HepG2 (cell line): ENCODE data around the gene CDC42SE1. TPM values are rescaled to one million over a fixed set of nuclear protein-coding genes. Genes with fewer than 3 reads are reported as not detected.
A peak's percentile ranks its signal among the peaks of the same experiment; 100 is the strongest.

Experiments used
- CHCHD3 ChIP-seq: sonication (generic); formaldehyde crosslinking; IDR thresholded peaks from 2 replicates; pipeline ENCODE4 v1.8.0; 2022; ENCODE audit warnings: mild to moderate bottlenecking, missing genetic modification reagents, moderate library complexity
- DPF2 ChIP-seq: sonication (generic); formaldehyde crosslinking; IDR thresholded peaks from 2 replicates; pipeline ENCODE4 v1.4.0; 2020; ENCODE audit warnings: mild to moderate bottlenecking, low read depth, missing genetic modification reagents, borderline replicate concordance
- ELF1 ChIP-seq: sonication (generic); formaldehyde crosslinking; IDR thresholded peaks from 2 replicates; pipeline ENCODE4 v1.4.0; 2020; ENCODE audit warnings: missing genetic modification reagents
- FOXP1 ChIP-seq, 2 experiments: fragments of 450-650 bp in 1 of 2; IDR thresholded peaks; 2 replicates each; pipeline ENCODE4 v1.6.1; 2017 to 2018; ENCODE audit warnings: antibody characterized with exemption in 1 of 2
- POLR2A ChIP-seq, 2 experiments: IDR thresholded peaks; 2 replicates each; pipeline ENCODE4 v1.6.1; 2011; ENCODE audit warnings: low read depth in 2 of 2, low read length in 2 of 2, mild to moderate bottlenecking in 1 of 2, moderate library complexity in 1 of 2; ENCODE audit not compliant: insufficient read depth in 1 of 2
- REPIN1 ChIP-seq: sonication (generic); formaldehyde crosslinking; IDR thresholded peaks from 2 replicates; pipeline ENCODE4 v1.8.0; 2022; ENCODE audit warnings: missing genetic modification reagents, low read depth, mild to moderate bottlenecking, borderline replicate concordance
- SRF ChIP-seq: IDR thresholded peaks from 2 replicates; pipeline ENCODE4 v1.6.1; 2011; ENCODE audit warnings: mild to moderate bottlenecking, low read depth, low read length, moderate library complexity
- ZBED4 ChIP-seq: sonication (generic); formaldehyde crosslinking; IDR thresholded peaks from 2 replicates; pipeline ENCODE4 v1.4.0; 2020; ENCODE audit warnings: missing genetic modification reagents, borderline replicate concordance
- ZNF496 ChIP-seq: sonication (generic); formaldehyde crosslinking; IDR thresholded peaks from 2 replicates; pipeline ENCODE4 v1.8.1; 2023; ENCODE audit warnings: mild to moderate bottlenecking, moderate library complexity, missing genetic modification reagents; ENCODE audit not compliant: insufficient replicate concordance
- ZNF558 ChIP-seq: sonication (generic); formaldehyde crosslinking; IDR thresholded peaks from 2 replicates; pipeline ENCODE4 v1.9.0; 2022; ENCODE audit warnings: mild to moderate bottlenecking, missing genetic modification reagents, borderline replicate concordance
- polyA plus RNA-seq, 8 experiments: library from polyadenylated mRNA; depleted of rRNA in 3 of 8; stranded (reverse) in 7 of 8; unstranded in 1 of 8; fragments of >200 nt; fragmentation: Illumina TruSeq in 4 of 8; extraction: Trizol in 4 of 8; gene quantifications; 2 replicates each; pipeline versions ENCODE4 v1.2.1 to v1.2.3, GENCODE V29; 2011 to 2016; ENCODE audit warnings: low read depth in 4 of 8, missing spikeins in 1 of 8, mixed read lengths in 1 of 8; ENCODE audit not compliant: insufficient read depth in 1 of 8
- total RNA-seq, 5 experiments: library from RNA; depleted of rRNA; stranded (reverse); fragments of >200 nt; fragmentation: Illumina TruSeq; extraction: Trizol; gene quantifications; 2 replicates each; pipeline ENCODE4 v1.2.3, GENCODE V29; 2016; ENCODE audit warnings: low read depth in 1 of 5
- TF ChIP-seq, protein P1 (sequence below): sonication (generic); formaldehyde crosslinking; IDR thresholded peaks from 2 replicates; pipeline ENCODE4 v1.5.1; 2020; ENCODE audit warnings: missing genetic modification reagents, mild to moderate bottlenecking, borderline replicate concordance
- TF ChIP-seq, protein P2 (sequence below): sonication (generic); formaldehyde crosslinking; conservative IDR thresholded peaks from 2 replicates; pipeline ENCODE4 v1.4.0; 2020; ENCODE audit warnings: mild to moderate bottlenecking, missing genetic modification reagents, moderate library complexity

Gene CDC42SE1
- total and polyA plus RNA-seq, 2 of the 13 experiments (the other 11 are each of a cell fraction or from before 2014, with no cell fraction given): 17.6 to 17.9 TPM

DNA sequence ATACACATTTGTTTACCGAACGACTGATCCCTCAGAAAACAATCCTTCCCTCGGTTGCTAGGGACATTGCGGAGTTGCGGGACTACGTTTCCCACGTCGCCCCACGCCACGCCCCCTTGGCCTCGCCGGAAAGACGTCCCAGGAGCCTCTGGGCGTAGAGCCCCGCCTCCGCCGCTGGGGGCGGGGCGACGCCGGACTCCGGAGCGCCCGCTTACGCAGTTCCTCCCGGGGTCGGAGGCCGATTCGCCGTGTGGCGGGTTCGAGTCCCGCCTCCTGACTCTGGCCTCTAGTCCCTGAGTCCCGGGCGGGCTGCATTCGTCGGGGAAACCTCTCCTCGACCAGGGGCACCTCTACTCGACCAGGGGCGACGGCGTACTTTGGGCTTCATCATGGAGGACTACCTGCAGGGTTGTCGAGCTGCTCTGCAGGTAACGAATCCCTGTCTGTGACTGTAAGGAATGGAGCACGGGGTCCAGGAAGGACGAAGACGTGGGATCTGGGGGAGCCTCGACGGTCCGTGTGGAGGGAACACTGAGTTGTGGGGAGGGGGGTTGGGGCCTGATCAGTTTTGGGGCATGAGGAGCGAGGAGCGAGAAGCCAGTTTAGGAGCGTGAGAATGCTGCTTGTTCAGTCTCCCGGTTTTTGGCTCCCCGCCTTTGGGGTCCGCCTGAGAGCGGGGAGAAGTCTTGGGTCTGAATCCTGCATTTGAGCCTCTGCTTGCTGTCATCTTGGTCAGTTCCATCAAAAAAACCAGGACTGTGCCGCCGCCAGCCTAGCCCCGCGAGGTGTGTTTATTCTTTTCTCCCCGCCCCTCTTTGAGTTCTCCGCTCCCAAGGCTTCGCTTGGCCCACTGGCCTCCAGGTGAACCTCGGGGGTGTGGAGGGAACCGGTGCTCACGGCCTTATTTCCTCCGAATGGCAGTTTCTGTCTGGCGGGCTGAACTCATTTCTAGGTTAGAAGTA, 50.9 kb downstream of the CDC42SE1 start, which contains the start of gene PRUNE1 (continued):
- TF ChIP-seq ZBED4: no peak
- TF ChIP-seq FOXP1 (IDR thresholded peaks at IDR 0.05): peak; percentile 89; the same call in 1 of the 2 replicates
- peak; percentile 72 for TF ChIP-seq FOXP1 (CRISPR knock-in tag; IDR thresholded peaks at IDR 0.05)
- 0 out of 2 replicates have a peak, but pooled peaks have one; percentile 44 for TF ChIP-seq ELF1 (CRISPR knock-in tag)
- TF ChIP-seq REPIN1 (CRISPR knock-in tag): peak; percentile 78
- TF ChIP-seq ZNF496 (CRISPR knock-in tag): no peak
- TF ChIP-seq, protein P1, sequence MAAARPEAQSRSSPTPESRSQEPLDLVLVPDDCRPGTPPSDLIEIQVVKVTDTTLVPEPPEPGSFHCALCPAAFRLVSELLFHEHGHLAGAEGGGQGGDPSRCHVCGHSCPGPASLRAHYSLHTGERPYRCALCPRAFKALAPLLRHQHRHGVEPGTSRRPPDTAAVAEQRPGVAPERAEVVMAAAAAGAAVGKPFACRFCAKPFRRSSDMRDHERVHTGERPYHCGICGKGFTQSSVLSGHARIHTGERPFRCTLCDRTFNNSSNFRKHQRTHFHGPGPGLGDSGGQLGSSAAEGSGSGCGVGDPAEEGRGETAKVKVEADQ (CRISPR knock-in tag): 0 out of 2 replicates have a peak, but pooled peaks have one; percentile 42
- peak; percentile 45 to 54 for TF ChIP-seq POLR2A (IDR thresholded peaks at IDR 0.05; ENCODE audit: insufficient read depth in 1 of 2, low read depth in 2 of 2, low read length in 2 of 2)
- TF ChIP-seq SRF: no peak
- TF ChIP-seq DPF2 (CRISPR knock-in tag): no peak
- TF ChIP-seq CHCHD3 (CRISPR knock-in tag): no peak
- TF ChIP-seq ZNF558 (CRISPR knock-in tag): no peak
- TF ChIP-seq, protein P2, sequence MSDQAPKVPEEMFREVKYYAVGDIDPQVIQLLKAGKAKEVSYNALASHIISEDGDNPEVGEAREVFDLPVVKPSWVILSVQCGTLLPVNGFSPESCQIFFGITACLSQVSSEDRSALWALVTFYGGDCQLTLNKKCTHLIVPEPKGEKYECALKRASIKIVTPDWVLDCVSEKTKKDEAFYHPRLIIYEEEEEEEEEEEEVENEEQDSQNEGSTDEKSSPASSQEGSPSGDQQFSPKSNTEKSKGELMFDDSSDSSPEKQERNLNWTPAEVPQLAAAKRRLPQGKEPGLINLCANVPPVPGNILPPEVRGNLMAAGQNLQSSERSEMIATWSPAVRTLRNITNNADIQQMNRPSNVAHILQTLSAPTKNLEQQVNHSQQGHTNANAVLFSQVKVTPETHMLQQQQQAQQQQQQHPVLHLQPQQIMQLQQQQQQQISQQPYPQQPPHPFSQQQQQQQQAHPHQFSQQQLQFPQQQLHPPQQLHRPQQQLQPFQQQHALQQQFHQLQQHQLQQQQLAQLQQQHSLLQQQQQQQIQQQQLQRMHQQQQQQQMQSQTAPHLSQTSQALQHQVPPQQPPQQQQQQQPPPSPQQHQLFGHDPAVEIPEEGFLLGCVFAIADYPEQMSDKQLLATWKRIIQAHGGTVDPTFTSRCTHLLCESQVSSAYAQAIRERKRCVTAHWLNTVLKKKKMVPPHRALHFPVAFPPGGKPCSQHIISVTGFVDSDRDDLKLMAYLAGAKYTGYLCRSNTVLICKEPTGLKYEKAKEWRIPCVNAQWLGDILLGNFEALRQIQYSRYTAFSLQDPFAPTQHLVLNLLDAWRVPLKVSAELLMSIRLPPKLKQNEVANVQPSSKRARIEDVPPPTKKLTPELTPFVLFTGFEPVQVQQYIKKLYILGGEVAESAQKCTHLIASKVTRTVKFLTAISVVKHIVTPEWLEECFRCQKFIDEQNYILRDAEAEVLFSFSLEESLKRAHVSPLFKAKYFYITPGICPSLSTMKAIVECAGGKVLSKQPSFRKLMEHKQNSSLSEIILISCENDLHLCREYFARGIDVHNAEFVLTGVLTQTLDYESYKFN (CRISPR knock-in tag): peak; percentile 50; the same call in 1 of the 2 replicates
